GM18505 (cell line): ENCODE measurements around the gene FADS2.

ENCODE experiments used
- ATAC-seq: cut with Tn5 transposase; IDR thresholded peaks from one replicate; pipeline ENCODE4 v1.9.1; 2021; ENCODE audit not compliant: unreplicated experiment
- POLR2A ChIP-seq: IDR thresholded peaks from 4 replicates; pipeline ENCODE4 v1.6.1; 2011; ENCODE audit warnings: borderline replicate concordance; ENCODE audit not compliant: insufficient read depth, insufficient read length; ENCODE audit errors: extremely low read depth

Gene FADS2

GRCh38 chr11:61916737-61917333 is 88.7 kb downstream of the FADS2 start:
- TF ChIP-seq POLR2A: no peak
- no peak for ATAC-seq
